AG04449 (cell line): ENCODE data around the gene CCDC24.

Experiments
- CTCF ChIA-PET: fragments of 350-600 bp; formaldehyde crosslinking; extraction: SDS; loops from one replicate; lab custom pipeline; 2021; ENCODE audit warnings: antibody characterized with exemption; lab: Yijun Ruan, JAX
- POLR2A ChIA-PET: fragments of 400-600, 350-600 bp; formaldehyde crosslinking; extraction: SDS; loops from one replicate; lab custom pipeline; 2020; ENCODE audit warnings: antibody characterized with exemption, inconsistent platforms; lab: Yijun Ruan, JAX
- DNase-seq: peaks from one replicate; pipeline ENCODE4 v3.0.0-alpha.2; 2010; ENCODE audit warnings: low read depth, low spot score
- H3K4me3 ChIP-seq: 2 replicates; pipeline ENCODE4 v1.5.1; 2011; ENCODE audit warnings: low read depth, mild to moderate bottlenecking, control low read depth, low read length
- CTCF ChIP-seq: IDR thresholded peaks from one replicate; pipeline ENCODE4 v1.5.1; 2011; ENCODE audit warnings: mild to moderate bottlenecking, moderate library complexity, low read length, control low read depth, inconsistent platforms; ENCODE audit not compliant: insufficient read depth; ENCODE audit errors: missing control alignments

Gene CCDC24

GRCh38 chr1:43982808-43983207 lies 8.6 kb upstream of the CCDC24 start:
- ChIA-PET CTCF (interaction anchor here (1.3 kb wide), 1 partner anchor 23 kb away, joined by 4 read pairs; no protein-coding TSS in a partner anchor), POLR2A (no interaction called here)
- H3K4me3 ChIP-seq: no peak overlapping the region
- TF ChIP-seq CTCF: no peak
- DNase-seq: no peak

GRCh38 chr1:43983253-43983899 lies 8.0 kb upstream of the CCDC24 start:
- H3K4me3 ChIP-seq: no peak overlapping the region
- TF ChIP-seq CTCF: no peak
- CTCF ChIA-PET: interaction anchor here (1.3 kb wide), 1 partner anchor 23 kb away, joined by 4 read pairs; no protein-coding TSS in a partner anchor
- POLR2A ChIA-PET: interaction anchor here (1.7 kb wide), 1 partner anchor 8 kb away, joined by 4 read pairs; the partner anchor contains the start of gene ATP6V0B
- DNase-seq: no peak

GRCh38 chr1:43984855-43985254 lies 6.5 kb upstream of the CCDC24 start:
- no peak for TF ChIP-seq CTCF
- DNase-seq: no peak
- POLR2A ChIA-PET: interaction anchor here (1.7 kb wide), 1 partner anchor 10 kb away, joined by 4 read pairs; the partner anchor contains the start of gene ATP6V0B
- CTCF ChIA-PET: no interaction called here
- no peak overlapping the region for H3K4me3 ChIP-seq

GRCh38 chr1:43985984-43986595 lies 5.3 kb upstream of the CCDC24 start:
- CTCF ChIA-PET: interaction anchor here (1.3 to 4.7 kb wide), 4 partner anchors 51 to 223 kb away, joined by 3 to 20 read pairs (median 4); no protein-coding TSS in a partner anchor

GRCh38 chr1:43986712-43987111 lies 4.7 kb upstream of the CCDC24 start:
- ChIA-PET POLR2A (no interaction called here), CTCF (interaction anchor here (1.3 to 9.3 kb wide), 6 partner anchors 19 to 223 kb away, joined by 3 to 103 read pairs (median 6); no protein-coding TSS in a partner anchor)
- TF ChIP-seq CTCF: no peak
- H3K4me3 ChIP-seq: no peak overlapping the region
- no peak for DNase-seq

More at GRCh38 chr1:43985984-43986595, 5.3 kb upstream of the CCDC24 start:
- TF ChIP-seq CTCF: no peak
- POLR2A ChIA-PET: no interaction called here
- H3K4me3 ChIP-seq: no peak overlapping the region
- DNase-seq: no peak
